Fibroblast of skin of left quadriceps (primary cell): ENCODE data around the gene FBP1.

Source experiments
- DNase-seq, 2 experiments: peaks; one replicate each; pipeline ENCODE4 v3.0.0-alpha.2; 2013; ENCODE audit warnings: low read depth in 2 of 2

FBP1 gene

DNA sequence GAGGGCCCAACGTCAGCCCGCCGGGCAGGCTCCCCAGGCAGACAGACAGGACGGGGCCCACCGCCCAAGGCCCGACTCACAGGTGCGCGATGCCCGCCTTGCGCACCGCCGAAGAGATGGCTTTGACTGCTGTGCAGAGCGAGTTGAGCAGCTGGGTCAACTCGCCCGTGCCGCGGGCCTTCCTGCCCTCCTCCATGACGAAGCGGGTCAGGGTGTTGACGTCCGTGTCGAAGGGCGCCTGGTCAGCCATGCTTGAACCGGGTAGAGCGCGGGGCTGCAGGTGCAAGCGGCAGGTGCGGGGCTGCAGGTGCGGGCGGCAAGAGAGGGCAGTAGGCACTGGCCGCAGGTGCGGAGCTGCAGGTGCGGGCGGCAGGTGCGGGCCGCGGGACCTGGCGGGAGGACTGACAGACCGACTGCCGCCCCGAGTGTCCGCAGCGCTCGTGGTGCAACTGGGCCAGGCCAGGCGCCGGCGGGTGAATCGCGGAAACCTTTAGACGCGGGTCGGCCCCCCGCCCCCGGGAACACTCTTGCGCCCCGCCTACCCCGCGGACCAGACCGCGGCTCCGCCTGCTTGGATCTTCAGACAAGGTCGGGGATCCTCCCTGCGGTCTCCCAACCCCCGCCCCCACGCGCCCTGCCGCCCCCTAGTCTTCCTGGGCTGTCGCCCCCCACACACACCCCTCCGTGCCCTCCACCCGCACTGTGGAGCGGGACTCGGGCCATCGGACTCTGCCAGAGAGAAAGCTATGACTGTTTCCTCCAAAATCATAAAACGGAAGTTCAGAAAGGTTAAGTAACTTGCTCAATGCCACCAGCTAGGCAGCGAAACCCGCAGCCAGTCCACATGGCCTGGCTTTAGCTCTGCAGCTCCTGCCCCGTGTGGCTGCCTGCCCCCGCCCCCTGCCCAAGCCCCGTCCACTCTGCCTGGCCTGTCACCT is at the start of gene FBP1:
Gene FBP1 (minus strand): TSS at position 458 of the 938 bp plus-strand sequence. CDS start 208 bp downstream, at position 250.
- no peak for DNase-seq

DNA sequence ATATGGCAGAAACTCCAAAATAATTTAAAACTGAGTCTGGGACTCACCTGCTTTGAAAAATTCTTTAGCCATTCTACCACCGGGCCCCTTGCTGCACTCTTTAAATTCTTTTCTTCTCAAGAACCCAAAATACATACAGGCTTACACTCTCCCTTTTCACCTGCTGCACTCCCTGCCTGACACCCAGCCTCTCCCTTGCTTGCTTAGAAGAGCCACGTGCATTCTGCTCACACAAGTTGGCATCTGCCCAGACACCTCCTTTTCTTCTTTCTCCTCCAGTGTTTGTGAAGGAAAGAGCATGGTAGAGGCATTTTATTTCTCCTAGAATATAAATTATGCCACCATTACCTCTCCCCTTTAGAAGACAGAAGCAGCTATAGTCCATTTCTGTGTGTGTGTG is 48.1 kb upstream of the FBP1 start:
- no peak for DNase-seq

DNA sequence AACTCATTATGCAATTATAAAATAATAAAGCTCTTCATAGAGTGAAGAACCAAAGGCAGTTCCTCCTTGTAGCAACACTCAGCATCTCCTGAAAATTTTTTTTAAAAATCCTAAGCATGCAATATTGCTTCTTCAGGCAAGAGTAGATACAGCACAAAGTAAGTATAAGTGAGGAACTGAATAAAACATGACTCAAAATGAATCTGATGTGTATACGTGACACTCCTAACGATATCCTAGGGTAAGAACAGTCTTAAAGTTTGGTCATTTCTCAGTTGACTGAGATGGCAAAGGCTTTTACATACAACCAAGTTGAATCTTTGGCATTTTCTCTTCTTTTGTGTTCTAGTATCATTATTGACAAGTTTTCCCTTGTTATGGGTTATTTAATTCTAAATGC is 46.0 kb upstream of the FBP1 start:
- no peak for DNase-seq

DNA sequence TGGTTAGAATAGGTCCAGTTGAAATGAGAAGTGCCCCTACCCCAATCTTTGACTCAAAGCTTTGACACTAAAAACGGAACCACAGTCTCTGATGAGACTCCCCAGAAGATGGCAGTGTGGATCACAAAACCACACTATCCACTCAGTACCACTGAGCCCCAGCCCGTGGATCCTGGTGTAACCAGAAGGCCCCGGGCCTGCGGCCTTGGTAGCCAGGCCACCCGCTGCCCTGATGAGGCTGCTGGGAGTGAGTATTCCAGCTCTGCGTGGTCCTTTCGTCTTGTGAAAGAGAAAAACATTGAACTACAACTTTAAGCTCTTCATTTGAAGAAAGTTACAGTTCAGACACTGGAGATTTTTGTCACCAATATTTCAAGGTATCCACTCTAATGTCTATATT is 42.2 kb upstream of the FBP1 start:
- peak in 1 of 2 experiments; percentile 50 for DNase-seq

DNA sequence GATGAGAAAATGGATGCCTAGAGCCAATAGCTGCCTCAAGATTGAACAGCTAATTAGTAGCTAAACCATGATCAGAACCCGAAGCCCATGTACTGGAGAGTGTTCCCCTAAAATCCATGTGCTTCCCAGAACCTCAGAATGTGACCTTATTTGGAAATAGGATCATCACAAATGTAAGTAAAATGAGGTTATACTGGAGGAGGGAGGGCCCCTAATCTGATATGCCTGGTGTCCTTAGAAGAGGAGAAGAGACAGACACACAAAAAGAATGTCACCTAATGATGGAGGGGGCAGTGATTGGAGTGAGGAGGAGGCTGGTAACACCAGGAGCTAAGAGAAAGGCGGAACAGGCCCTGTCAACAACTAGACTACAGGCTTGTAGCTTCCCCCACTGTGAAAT is 41.3 kb upstream of the FBP1 start:
- no peak for DNase-seq

DNA sequence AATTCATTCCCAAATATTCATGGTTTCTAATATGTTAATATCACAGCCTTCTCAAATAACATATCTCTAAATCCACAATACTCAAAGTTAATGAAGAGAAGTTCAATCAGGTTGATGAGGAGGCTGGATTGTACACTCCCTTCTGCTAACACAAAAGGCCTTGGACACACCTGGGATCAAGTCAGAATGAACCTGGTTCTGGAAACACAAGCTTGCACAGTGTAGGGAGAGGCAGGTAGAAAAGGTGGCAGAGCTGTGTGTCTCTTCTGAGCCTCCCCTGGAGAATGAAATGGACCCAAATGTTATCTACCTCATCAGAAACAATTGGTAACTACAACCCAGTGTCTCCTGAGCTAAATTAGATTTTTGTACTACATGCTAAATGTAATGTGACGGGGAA is 40.7 kb upstream of the FBP1 start:
- no peak for DNase-seq

DNA sequence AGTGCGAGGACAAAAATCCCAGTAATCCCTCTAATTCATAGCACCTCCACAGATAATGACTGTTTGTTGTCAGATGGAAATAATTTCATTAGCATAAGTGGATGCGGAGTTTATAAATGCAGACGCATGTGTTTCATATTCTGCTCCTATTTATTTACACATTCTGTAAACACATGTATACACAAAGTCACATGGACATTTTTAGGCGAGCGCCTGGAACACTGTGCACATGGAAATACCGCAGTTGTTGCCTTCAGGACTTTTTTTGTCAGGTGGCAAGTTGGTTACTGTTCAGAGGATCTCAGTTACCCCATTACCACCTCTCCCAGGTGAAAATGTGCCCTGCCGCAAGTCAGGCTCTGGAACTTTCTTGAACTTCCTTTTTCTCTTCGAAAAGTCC is 40.3 kb upstream of the FBP1 start:
- DNase-seq: no peak

DNA sequence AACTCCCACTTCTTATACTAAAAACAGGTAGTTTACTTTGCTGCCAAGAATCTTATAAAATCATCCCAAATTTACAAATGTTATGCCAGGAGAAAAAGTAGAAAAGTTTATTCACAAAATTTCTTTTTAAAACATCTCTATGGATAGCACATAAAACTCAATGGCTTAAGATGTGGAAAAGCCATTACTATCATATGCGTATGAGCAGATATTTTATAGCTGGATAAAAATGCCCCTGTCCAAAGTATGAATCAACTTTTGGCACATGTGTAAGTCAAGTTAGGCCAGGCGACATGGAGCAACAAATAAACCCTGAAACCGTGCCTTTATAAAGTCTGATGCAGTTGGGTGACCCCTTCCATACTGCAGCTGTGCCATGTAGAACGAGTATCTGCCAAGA is 38.6 kb upstream of the FBP1 start:
- no peak for DNase-seq

DNA sequence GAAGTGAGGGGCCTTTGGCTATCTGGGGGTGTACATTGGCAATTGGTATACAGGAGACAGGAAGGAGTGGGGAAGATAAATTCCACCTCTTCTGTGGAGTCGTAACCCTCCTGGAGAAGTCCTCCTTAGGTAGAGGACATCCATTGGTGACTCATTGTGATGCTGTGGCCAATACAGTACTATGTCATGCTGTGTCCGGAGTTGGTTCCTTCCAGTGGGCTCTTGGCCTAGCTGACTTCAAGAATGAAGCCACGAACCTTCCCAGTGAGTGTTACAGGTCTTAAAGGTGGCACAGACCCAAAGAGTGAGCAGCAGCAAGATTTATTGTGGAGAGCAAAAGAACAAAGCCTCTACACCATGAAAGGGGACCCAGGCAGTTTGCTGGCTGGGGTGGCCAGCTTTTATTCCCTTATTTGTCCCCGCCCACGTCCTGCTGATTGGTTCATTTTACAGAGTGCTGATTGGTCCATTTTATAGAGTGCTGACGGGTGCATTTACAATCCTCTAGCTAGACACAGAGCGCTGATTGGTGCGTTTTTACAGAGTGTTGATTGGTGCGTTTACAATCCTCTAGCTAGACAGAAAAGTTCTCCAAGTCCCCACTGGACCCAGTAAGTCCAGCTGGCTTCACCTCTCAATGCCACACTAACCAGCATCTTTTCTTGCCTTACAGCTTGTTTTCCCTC is 37.3 kb upstream of the FBP1 start:
- no peak for DNase-seq

DNA sequence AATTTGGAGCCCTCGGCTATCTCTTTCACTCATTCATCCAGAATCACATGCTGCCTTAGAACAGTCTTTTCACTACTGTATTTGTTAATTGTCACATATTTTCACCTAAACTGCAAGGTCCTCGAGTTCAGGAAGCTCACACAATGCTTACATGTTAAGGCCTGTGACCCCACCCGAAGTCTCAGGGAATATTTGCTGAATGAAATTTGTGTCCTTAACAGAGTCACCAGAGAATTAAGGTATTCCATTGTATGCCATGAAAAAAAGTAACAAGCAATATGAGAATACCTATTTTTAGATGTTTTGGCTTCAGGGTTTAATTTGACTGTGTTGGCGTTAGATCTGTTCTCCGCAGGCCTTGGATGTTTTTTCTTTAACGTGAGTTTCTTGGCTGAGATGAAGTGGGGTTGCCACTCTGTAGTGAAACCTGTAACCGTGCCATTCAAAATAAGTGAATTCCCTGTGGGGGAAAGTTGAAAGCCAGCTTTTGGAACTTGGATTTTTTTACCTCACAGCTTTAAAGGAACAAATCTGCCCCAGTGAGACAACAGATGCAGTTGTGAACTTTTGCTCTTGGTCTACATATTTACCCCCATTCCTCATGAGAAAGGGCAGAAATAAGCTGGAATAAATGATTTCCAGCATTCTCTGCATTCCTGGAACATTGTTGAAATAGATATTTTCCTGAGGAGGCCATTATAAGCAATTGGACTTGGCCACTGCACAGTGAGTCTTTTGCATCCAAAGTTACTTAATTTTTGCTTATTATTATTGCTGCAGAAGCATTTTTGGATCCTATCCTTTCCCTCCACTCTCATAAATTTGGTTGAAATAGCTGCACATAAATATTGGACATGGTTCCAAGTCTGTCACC is 35.9 kb upstream of the FBP1 start:
- peak; percentile 65 to 66 for DNase-seq

DNA sequence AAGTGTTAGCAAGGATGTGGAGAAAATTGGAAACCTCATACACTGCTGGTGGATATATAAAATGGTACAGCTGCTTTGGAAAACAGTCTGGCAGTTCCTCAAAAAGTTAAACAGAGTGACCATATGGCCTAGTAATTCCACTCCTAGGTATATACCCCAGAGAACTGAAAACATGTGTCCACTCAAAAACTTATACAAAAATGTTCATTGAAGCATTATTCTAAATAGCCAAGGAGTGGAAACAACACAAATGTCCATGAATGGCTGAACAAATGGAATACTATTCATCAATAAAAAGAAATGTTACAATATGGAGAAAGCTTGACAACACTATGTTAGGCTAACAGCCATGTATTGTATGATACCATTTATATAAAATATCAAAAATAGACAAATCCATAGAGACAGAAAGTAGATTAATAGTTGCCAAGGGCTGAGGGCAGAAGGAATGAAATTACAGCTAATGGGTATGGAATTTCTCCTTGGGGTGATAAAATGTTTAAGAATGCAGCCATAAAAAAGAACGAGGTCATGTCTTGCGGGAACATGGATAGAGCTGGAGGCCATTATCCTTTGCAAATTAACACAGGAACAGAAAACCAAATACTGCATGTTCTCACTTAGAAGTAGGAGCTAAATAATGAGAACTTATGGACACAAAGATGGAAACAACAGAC is 33.6 kb upstream of the FBP1 start:
- peak; percentile 55 to 59 for DNase-seq

DNA sequence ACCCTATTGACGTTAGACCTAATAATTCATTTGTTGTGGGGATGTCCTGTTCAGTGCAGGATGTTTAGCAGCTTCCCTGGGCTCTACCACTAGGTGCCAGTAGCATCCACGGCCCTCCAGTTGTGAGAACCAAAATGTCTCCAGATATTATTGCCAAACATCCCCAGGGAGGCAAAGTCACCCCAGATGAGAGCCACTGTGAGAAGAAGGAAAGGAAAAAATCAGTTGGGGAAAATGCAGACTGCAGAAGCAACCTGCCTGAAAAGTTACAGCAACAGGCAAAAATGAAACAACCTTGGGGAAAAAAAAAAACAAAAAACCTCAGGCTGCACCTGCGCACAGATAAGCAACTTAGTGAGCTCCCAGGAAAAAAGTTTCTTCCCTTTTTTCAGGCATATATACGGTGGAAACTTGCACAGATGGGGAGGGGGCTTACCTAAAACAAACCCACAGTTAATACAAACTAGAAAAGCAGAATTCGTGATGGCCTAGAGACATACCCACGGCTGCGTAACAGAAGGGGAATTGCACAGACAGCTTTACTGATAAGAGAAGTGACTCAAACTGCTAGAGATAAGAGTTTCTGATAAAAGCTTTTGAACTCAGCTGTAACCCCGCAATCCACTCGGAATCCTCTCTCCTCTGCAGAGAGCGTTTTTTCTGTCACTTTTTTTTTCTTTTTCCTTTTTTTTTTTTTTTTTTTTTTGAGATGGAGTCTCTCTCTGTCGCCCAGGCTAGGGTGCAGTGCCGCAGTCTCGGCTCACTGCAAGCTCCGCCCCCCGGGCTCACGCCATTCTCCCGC is 29.8 kb upstream of the FBP1 start:
- DNase-seq: peak; percentile 46 to 53

DNA sequence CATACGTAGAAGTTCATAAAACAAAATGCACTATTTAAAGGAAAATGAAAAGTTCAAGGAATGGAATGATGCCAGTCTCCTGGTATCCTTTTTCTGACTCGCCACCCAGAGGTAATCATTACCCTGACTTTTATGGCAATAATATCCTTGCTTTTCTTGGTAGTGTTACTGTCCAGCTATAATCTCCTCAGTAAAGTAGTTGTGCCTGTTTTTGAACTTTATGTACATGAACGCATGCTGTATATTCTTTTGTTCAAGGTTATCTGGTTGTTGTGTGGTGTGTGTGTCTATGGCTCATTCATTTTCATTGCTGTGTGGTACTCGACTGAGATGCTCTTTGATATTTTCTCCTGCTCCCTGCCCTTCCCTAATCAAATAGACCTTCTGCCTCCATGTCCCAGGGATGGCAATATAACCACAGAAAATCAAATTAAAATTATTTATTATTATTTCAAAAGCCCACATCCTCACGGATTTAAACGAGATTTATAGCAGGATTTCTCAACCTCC is 29.2 kb upstream of the FBP1 start:
- DNase-seq: no peak

DNA sequence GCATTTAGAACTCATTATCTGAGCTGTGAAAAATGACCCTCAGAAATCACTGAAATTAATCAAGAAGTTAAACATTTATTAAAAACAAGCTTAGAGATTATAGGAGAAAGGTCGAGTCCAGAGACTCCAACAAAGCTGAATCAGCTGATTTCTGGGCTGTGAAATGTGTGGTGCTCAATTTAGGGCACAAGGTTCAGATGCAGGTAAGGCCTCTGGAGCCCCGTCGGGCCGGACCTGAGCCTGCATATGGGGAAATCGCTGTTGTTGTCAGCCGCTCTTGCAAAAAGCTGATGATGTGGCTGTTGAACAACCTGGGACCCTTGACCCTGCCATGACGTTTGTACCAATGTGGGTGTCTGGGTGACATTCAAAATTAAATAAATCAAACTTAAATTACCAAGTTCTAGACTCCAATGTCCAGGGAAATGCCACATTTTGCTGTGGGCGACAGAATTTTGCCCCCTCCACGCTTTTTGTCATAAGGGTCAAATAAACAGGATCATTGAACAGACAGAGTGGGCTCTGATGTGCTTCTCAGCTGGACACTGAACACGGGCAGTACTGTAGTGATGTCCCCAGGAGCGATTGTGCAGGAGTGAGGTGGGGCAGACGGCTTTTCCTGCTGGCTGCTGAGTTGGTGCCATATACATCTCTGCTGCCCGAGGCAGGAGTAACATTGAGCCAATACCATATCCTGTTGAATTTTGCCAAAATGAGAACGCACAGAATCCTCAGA is 27.2 kb upstream of the FBP1 start:
- no peak for DNase-seq

DNA sequence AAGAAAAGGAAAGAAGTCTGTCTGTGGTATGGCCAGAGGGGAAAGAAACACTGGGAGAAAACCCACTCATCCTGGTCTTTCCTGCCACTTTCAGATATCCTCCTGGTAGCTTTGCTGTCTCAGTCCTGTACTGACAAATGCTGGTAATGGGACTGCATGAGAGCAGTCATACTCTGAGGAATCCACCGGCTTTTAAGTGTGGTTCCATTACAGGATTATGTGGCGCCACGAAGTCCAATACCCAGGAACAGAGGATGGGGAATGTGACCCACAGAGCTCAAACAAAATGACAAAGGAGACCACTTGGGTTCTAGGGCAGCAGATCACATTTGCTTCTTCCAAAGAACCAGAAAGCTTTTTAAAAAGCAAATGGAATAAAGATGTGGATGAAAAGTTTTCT is 26.3 kb upstream of the FBP1 start:
- no peak for DNase-seq

DNA sequence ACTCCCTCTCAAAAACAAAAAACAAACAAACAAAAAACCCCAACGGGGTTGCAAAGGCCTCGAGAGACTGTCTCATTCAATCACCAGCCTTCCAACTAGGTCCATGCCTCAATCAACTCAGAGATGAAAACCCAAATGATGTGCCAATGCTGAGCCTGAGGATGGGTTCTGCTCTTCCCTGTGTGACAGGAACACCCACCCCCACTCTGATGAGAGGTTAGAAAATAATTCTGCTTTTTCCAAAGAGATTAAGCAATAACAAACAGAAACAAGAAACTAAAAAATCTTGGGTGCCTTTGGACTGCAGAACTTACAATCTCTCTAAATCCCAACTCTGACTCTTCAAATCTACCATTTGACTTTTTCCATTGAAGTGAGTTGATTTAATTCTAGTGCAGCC is 25.5 kb upstream of the FBP1 start:
- no peak for DNase-seq

DNA sequence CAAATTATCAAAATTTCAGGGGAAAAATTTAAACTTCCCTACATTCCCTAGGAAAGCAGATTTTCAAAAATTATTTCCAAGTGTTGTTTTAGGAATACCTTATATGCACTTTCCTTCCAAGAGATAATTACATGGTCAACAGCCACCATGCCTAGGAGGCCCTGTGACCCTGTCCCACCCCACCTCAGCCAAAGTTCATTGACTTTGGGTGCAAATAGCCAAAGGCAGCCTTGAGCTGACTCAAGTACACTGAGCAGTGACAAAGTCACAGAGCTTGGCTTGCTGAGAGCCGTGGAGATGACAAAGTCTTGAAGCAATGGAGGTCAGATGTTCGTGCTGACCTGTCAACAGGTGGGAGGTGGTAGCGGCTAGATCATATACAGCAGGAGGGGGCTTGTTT is 24.3 kb upstream of the FBP1 start:
- DNase-seq: no peak

DNA sequence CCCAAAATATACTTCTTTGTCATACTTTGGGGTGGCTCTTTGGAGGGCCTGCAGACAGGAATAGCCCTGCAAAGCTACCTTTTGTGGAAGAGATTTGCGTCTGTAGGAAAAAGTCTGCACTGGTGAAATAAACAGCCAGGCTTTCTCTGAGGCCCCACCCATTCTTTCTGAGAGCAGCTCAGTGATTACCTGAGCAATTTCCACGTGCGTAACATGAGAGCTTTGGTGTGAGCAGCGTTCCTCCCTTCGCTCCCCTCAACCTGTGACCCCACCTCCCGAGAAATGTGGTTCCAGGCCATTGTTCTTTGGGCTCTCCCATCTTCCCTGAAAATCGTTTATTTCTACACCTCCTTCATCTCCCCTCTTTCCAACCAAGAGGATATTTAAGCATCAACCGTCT is 23.8 kb upstream of the FBP1 start:
- DNase-seq: no peak

DNA sequence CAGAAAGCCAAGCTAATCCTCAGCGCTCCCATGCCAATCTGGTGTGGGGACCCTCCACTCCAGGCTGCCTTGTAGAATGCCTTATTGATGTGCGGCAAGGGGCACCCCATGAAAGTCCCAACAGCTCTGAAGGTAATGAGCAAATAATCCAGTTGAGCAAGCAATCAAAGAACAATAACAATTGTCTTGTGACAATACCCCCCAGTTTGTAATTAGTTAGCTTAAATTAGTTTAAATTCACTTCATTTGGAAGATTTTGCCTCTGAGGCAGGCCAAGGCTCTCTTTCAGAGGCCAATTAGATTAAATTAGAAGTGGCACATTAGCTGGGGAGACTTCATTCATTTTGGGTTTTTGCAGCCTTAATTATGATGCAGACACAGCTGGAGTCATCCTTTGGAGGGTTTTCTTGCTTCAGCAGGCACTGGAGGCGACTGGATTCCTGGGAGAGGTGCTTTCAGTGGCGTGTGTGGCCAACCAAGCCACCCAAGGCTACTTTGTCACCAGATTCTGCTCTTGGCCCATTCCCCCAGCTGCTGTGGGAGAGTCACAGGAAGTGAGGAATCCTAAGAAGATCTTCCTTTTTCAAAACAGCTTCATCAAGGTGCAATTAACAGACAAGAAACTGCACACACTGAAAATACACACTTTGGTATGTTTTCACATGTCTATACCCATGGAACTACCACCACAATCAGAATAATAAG is 17.9 kb upstream of the FBP1 start:
- DNase-seq: no peak
